GM23248 (cell line): Measurements from ENCODE around the gene PRSS50. TPM values are rescaled to one million over a fixed set of nuclear protein-coding genes. Genes with fewer than 3 reads are reported as not detected.
A peak's percentile ranks its signal among the peaks of the same experiment; 100 is the strongest.

Experiments used
- DNase-seq: peaks from one replicate; pipeline ENCODE4 v3.0.0-alpha.2; 2015
- H2AFZ ChIP-seq: fragments of 200-600 bp; sonication (generic); 2 replicates; pipeline ENCODE4 v1.6.1; 2016; ENCODE audit warnings: antibody characterized with exemption
- H3F3A ChIP-seq: fragments of 200-600 bp; sonication (generic); 2 replicates; pipeline ENCODE4 v1.6.1; 2016; ENCODE audit warnings: mild to moderate bottlenecking, antibody characterized with exemption, mixed run types; ENCODE audit not compliant: insufficient read depth
- H3K27ac ChIP-seq: fragments of 200-600 bp; sonication (generic); 2 replicates; pipeline ENCODE4 v1.5.1; 2016; ENCODE audit warnings: mild to moderate bottlenecking
- H3K27me3 ChIP-seq: fragments of 200-600 bp; sonication (generic); replicated peaks from 2 replicates; pipeline ENCODE4 v1.6.1; 2016; ENCODE audit warnings: mild to moderate bottlenecking; ENCODE audit not compliant: insufficient read depth
- H3K36me3 ChIP-seq: fragments of 200-600 bp; sonication (generic); 2 replicates; pipeline ENCODE4 v1.6.1; 2016; ENCODE audit warnings: low read depth, mild to moderate bottlenecking
- H3K4me1 ChIP-seq: fragments of 200-600 bp; sonication (generic); 2 replicates; pipeline ENCODE4 v1.6.1; 2016; ENCODE audit warnings: mild to moderate bottlenecking; ENCODE audit not compliant: insufficient read depth
- H3K4me2 ChIP-seq: fragments of 200-600 bp; sonication (generic); one replicate; pipeline ENCODE4 v1.6.1; 2016; ENCODE audit warnings: mild to moderate bottlenecking; ENCODE audit not compliant: unreplicated experiment
- H3K4me3 ChIP-seq: fragments of 200-600 bp; sonication (generic); 2 replicates; pipeline ENCODE4 v1.5.1; 2016; ENCODE audit warnings: mild to moderate bottlenecking
- H3K79me2 ChIP-seq: fragments of 200-600 bp; sonication (generic); 2 replicates; pipeline ENCODE4 v1.6.1; 2016; ENCODE audit warnings: mild to moderate bottlenecking; ENCODE audit not compliant: insufficient read depth
- H3K9ac ChIP-seq: fragments of 200-600 bp; sonication (generic); 2 replicates; pipeline ENCODE4 v1.6.1; 2016; ENCODE audit warnings: mild to moderate bottlenecking
- H3K9me2 ChIP-seq: fragments of 200-600 bp; sonication (generic); 2 replicates; pipeline ENCODE4 v1.6.1; 2016; ENCODE audit warnings: mixed run types, mild to moderate bottlenecking, moderate library complexity; ENCODE audit not compliant: insufficient read depth
- H3K9me3 ChIP-seq: fragments of 200-600 bp; sonication (generic); one replicate; pipeline ENCODE4 v1.6.1; 2017; ENCODE audit warnings: low read depth
- H4K20me1 ChIP-seq: fragments of 200-600 bp; sonication (generic); 2 replicates; pipeline ENCODE4 v1.6.0; 2016; ENCODE audit not compliant: insufficient read depth
- EZH2 ChIP-seq: fragments of 200-600 bp; sonication (generic); IDR thresholded peaks from 2 replicates; pipeline ENCODE4 v1.6.1; 2018; ENCODE audit warnings: antibody characterized with exemption, mild to moderate bottlenecking; ENCODE audit not compliant: insufficient read depth, poor library complexity, severe bottlenecking
- EZH2phosphoT487 ChIP-seq: fragments of 200-600 bp; sonication (generic); IDR thresholded peaks from 2 replicates; pipeline ENCODE4 v1.6.1; 2018; ENCODE audit warnings: antibody characterized with exemption, moderate library complexity, mild to moderate bottlenecking, low read depth; ENCODE audit not compliant: insufficient read depth
- WGBS, 2 experiments: methylation state at CpG; one replicate each; pipeline ENCODE4 v1.1.6; 2015 to 2017; ENCODE audit warnings: low lambda C conversion rate in 2 of 2, low coverage in 1 of 2; ENCODE audit errors: missing lambda C conversion rate in 2 of 2; 5-methylcytosine and 5-hydroxymethylcytosine counted together
- in situ Hi-C: fragments of 300-500 bp; cut with MboI; formaldehyde crosslinking; loops from 2 replicates; pipeline ENCODE4 v1.15.0; 2020
- polyA plus RNA-seq: library from polyadenylated mRNA; unstranded; fragments of >200 nt; fragmentation: Nextera tagmentation; extraction: Ambion mirVana; gene quantifications from 2 replicates; pipeline ENCODE4 v1.2.1, GENCODE V29; 2016
- total RNA-seq: library from RNA; depleted of rRNA; stranded (reverse); fragments of >200 nt; shearing (Covaris generic); gene quantifications from 2 replicates; pipeline ENCODE4 v1.2.3, GENCODE V29; 2014

The PRSS50 gene
- total and polyA plus RNA-seq, 2 experiments from 2014 or later, result not detected

DNA sequence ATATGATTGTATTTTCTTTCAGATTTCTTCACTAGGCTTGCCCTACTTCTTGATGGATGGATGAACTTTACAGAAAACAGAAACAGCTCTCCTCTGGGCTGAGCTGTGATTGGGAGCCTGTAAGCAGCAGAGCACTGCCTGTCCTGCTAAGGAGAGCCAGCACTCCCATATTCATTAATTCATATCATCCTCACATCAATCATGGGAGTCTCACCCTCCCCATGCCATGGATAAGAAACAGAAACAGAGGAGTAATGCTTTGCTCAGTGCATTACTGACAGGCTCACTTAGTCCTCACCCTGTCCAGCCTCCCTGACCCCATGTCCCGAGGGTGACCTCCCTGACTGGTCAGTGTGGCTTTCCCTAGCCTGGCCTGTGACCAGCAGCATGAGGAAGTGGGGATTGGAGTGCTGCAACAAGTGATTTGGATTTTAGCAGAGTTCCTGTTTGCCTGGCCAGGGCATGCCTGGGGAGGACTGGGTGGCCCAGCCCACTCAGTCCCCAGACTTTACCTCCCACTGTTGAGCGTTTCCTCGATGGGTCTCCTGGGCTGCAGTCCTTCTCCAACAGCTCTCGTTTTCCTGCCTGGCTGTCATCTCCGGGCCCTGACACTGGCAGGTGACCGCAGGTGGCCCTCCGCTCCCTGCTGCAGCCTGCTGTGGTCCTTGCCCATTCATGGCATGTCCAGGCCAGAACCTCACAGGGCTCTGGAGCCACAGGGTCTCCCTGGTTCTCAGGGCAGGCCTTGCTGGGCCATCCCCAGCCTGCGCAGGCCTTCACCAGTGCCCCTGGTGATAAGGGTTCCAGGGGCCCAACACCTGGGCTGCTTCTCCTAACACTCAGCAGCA lies 17.8 kb downstream of the PRSS50 start:
- Histone ChIP-seq H3K4me1 (no peaks in the 10 kb centered on the region; the same call in 1 of the 2 replicates), H3F3A (no peaks in the 10 kb centered on the region), H3K27me3 (peaks cover 8% of the 10 kb centered on the region), H3K9me2 (no peaks in the 10 kb centered on the region), H3K9ac (no peak overlapping the region), H3K4me3 (no peak overlapping the region), H4K20me1 (no peaks in the 10 kb centered on the region), H3K79me2 (no peaks in the 10 kb centered on the region), H3K27ac (no peak overlapping the region), H2AFZ (no peak overlapping the region), H3K9me3 (no peaks in the 10 kb centered on the region), H3K36me3 (no peaks in the 10 kb centered on the region), H3K4me2 (no peak overlapping the region)
- in situ Hi-C loops, result loop anchor here (25.0 kb wide), 1 partner anchor 662 kb away; no protein-coding TSS in a partner anchor
- TF ChIP-seq EZH2phosphoT487 (no peak), EZH2 (no peak)
- DNase-seq, result no peak
- WGBS, 2 experiments, result 89 to 96% methylated on average over 8 of the region's 8 CpGs

DNA sequence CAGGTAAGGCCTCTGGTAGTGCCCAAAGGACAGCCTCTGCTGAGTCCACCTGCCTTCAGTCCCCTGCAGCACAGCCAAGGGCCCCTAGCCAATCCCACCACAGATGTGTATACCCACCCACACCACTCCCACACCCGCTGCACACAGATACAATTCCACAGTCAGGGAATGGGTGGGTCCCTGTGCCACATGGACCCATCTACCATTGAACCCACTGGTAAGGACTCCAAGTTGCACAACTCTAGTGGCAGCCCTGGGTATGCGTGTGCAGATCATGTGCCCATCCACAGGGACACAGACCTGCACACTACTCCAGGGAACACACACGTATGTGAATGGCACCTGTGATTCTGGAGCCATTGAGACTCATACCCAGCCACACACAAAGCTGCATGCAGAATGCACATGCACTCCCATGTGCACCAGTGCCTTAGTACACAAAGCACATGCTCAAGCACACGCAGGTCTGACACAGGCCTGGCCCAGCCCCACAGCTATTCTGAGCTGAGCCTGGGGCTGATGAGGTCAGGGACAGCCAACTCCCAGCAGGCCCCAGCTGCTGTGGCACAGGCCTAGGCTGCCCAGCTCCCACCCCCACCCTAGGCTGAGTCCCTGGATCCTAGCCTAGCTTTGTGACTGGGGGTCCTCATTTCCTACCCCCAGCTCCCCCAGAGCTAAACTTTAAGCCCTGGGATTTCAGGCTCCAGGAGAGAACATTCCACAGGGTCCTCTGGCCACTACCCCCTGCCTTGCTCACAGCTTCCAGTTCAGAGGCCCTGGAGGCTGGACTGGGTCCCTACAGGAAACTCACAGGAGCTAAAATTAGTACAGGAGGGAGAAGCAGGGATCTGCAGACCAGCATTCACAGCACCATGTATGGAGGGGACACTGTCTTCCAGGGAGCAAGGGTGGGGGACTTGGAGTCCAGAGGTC lies 21.4 kb downstream of the PRSS50 start:
- no peak overlapping the region for H2AFZ ChIP-seq
- no peak for TF ChIP-seq EZH2phosphoT487
- TF ChIP-seq EZH2, result no peak
- H3K9ac ChIP-seq, result 0 out of 2 replicates have a peak overlapping the region, but pooled peaks have one; percentile 15
- in situ Hi-C loops, result no loop called here
- H3K4me2 ChIP-seq, result no peak overlapping the region
- H3K27ac ChIP-seq, result no peak overlapping the region
- 84% methylated on average over 4 of the region's 4 CpGs for WGBS, 2 experiments
- H3K4me3 ChIP-seq, result no peak overlapping the region
- H3K36me3 ChIP-seq, result no peaks in the 10 kb centered on the region
- DNase-seq, result peak; percentile 81
- H3K27me3 ChIP-seq, result no peaks in the 10 kb centered on the region
- H4K20me1 ChIP-seq, result no peaks in the 10 kb centered on the region
- no peaks in the 10 kb centered on the region for H3K79me2 ChIP-seq
- H3K9me3 ChIP-seq, result no peaks in the 10 kb centered on the region
- peaks cover 5% of the 10 kb centered on the region; the same call in 1 of the 2 replicates for H3K4me1 ChIP-seq
- no peaks in the 10 kb centered on the region for H3F3A ChIP-seq
- no peaks in the 10 kb centered on the region for H3K9me2 ChIP-seq

DNA sequence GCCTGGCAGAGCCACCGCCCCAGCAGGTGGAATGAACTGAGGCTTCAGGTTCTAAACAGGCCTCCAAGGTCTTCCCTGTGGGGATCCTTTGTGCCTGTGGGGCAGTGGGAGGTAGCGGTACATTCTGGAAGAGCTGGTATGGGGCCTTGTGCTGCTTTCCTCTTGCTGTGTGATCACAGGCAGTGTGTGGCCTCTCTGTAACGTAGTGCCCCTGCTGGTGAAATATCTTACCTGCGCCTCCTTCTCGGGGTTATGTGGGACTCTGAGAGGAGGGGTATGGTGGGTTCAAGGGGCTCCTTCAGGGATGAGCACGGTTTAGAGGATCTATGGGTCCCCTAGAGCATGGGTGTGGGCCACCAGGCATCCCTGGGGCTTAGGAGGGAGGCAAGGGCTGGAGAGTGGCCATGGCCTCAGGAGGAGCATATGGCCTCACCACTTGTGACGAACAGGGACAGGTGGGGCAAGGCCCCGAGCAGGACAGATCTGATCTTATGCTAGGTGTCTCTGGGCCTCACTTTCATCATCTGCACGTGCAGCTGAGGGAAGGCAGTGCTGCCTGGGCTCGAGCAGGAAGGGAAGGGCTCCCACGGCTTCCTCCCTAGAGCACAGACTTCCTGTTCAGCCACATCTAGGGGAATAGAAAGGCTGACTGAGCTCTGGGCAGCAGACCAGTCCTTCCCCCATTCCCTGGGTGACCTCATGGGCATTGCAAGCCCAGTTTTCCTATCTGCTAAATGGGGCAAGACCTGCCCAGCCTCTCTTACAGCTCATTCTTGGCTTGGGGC lies 22.3 kb downstream of the PRSS50 start:
- no peak overlapping the region for H3K4me3 ChIP-seq
- H3K79me2 ChIP-seq, result no peaks in the 10 kb centered on the region
- in situ Hi-C loops, result no loop called here

More for the DNA sequence above, 22.3 kb downstream of the PRSS50 start:
- Histone ChIP-seq H3K9ac (no peak overlapping the region), H3K27ac (no peak overlapping the region), H3K9me3 (no peaks in the 10 kb centered on the region), H4K20me1 (no peaks in the 10 kb centered on the region), H2AFZ (no peak overlapping the region), H3K9me2 (no peaks in the 10 kb centered on the region), H3K27me3 (no peaks in the 10 kb centered on the region), H3K36me3 (no peaks in the 10 kb centered on the region), H3K4me2 (no peak overlapping the region), H3K4me1 (peaks cover 5% of the 10 kb centered on the region; the same call in 1 of the 2 replicates), H3F3A (no peaks in the 10 kb centered on the region)
- peak; percentile 31 for DNase-seq
- 91 to 92% methylated on average over 11 of the region's 11 CpGs for WGBS, 2 experiments
- TF ChIP-seq EZH2, result no peak
- no peak for TF ChIP-seq EZH2phosphoT487
